IPS DF 19.7 (cell line): Measurements from ENCODE around the gene KRT16.
"Not testable (repeated sequence)": the region's sequence is repeated elsewhere in the genome, so short reads cannot be mapped to it uniquely, and the experiment has no call there.

ENCODE experiments used
- DNase-seq: peaks from one replicate; pipeline ENCODE4 v3.0.0-alpha.2; 2013; ENCODE audit warnings: low read depth, low spot score

Gene KRT16

GRCh38 chr17:41615454-41615853 is 2.9 kb upstream of the KRT16 start:
- no peak for DNase-seq

- not testable (repeated sequence) for DNase-seq
These were observed 2.2 kb upstream of the KRT16 start for GRCh38 chr17:41614767-41615166.

GRCh38 chr17:41614098-41614497 is 1.5 kb upstream of the KRT16 start:
- no peak for DNase-seq

- DNase-seq, result no peak
These were observed 913 bp upstream of the KRT16 start for GRCh38 chr17:41613277-41614082.

- DNase-seq, result no peak
These were observed 1.5 kb downstream of the KRT16 start for GRCh38 chr17:41610965-41611640.

- DNase-seq, result not testable (repeated sequence)
These were observed 2.5 kb downstream of the KRT16 start for GRCh38 chr17:41610061-41610517.

GRCh38 chr17:41606930-41607329 is 5.6 kb downstream of the KRT16 start:
- not testable (repeated sequence) for DNase-seq

- DNase-seq, result no peak
These were observed 10.0 kb downstream of the KRT16 start for GRCh38 chr17:41602524-41602923.

GRCh38 chr17:41600318-41600717 is 12.2 kb downstream of the KRT16 start:
- no peak for DNase-seq

- no peak for DNase-seq
These were observed 12.9 kb downstream of the KRT16 start for GRCh38 chr17:41599680-41600079.

GRCh38 chr17:41595585-41595984 is 17.0 kb downstream of the KRT16 start:
- DNase-seq, result no peak

- no peak for DNase-seq
These were observed 18.1 kb downstream of the KRT16 start for GRCh38 chr17:41594363-41594915.

- DNase-seq, result no peak
These were observed 19.1 kb downstream of the KRT16 start for GRCh38 chr17:41593306-41593981.

GRCh38 chr17:41592601-41593305 is 19.8 kb downstream of the KRT16 start:
- DNase-seq, result no peak

- DNase-seq, result no peak
These were observed 23.3 kb downstream of the KRT16 start for GRCh38 chr17:41589301-41589700.

GRCh38 chr17:41588126-41588810 is 24.3 kb downstream of the KRT16 start:
- DNase-seq, result no peak

- DNase-seq, result no peak
These were observed 25.6 kb downstream of the KRT16 start, which contains the start of gene KRT14 for GRCh38 chr17:41586863-41587495. TSS of gene KRT14 (minus strand) at chr17:41586895. CDS start at chr17:41586834, 61 bp downstream.

GRCh38 chr17:41585301-41586056 is 27.1 kb downstream of the KRT16 start:
- no peak for DNase-seq

GRCh38 chr17:41584331-41584927 is 28.1 kb downstream of the KRT16 start:
- not testable (repeated sequence) for DNase-seq
